GM12878 (cell line): ENCODE data around the gene MOGAT1.
A peak's percentile ranks its signal among the peaks of the same experiment; 100 is the strongest.

Experiments used
- CEBPB ChIP-seq, 2 experiments: fragments of 150-350 bp in 1 of 2; IDR thresholded peaks; 2 replicates each; pipeline ENCODE4 v1.6.1; 2012 to 2014; ENCODE audit warnings: low read depth in 2 of 2, low read length in 2 of 2, borderline replicate concordance in 1 of 2, inconsistent platforms in 1 of 2
- EP300 ChIP-seq, 2 experiments: fragments of 150-350 bp in 1 of 2; IDR thresholded peaks; 2 replicates each; pipeline ENCODE4 v1.6.1; 2011 to 2012; ENCODE audit warnings: low read depth in 2 of 2, low read length in 2 of 2, borderline replicate concordance in 1 of 2, improper control_type of control experiment in 1 of 2, inconsistent platforms in 1 of 2; ENCODE audit not compliant: control insufficient read depth in 1 of 2
- POLR2AphosphoS5 ChIP-seq: IDR thresholded peaks from 2 replicates; pipeline ENCODE4 v1.6.1; 2011; ENCODE audit warnings: mild to moderate bottlenecking, low read length, inconsistent platforms
- RUNX3 ChIP-seq: IDR thresholded peaks from 2 replicates; pipeline ENCODE4 v1.6.1; 2012; ENCODE audit warnings: low read length, inconsistent platforms
- SP1 ChIP-seq: IDR thresholded peaks from one replicate; pipeline ENCODE4 v1.6.1; 2011; ENCODE audit warnings: low read depth, low read length
- TAF1 ChIP-seq: IDR thresholded peaks from 2 replicates; pipeline ENCODE4 v1.6.1; 2011; ENCODE audit warnings: mild to moderate bottlenecking, low read depth, low read length, borderline replicate concordance

DNA sequence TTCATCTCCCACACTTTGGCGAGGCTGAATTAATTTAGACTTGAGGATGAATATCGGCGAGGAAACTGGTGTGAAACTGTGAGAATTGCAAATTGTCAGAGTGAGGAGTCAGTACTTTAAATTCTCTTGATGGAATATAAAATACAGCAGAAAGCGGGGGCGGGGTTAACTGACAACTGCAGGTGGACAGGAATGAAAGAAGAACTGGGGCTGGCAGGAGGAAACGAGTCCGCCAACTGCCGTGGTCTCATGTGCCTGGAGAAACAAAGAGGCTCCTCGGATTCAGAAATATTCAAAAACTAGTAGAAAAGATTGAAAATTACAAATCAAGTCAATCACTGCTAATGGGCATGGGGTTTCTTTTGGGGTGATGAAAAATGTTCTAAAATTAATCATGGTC is 44.3 kb downstream of the MOGAT1 start:
- no peak for TF ChIP-seq TAF1
- TF ChIP-seq POLR2AphosphoS5, result no peak
- no peak for TF ChIP-seq EP300 (IDR thresholded peaks at IDR 0.05; ENCODE audit: borderline replicate concordance in 1 of 2, control insufficient read depth in 1 of 2, low read depth in 2 of 2, low read length in 2 of 2)
- no peak for TF ChIP-seq SP1
- TF ChIP-seq RUNX3, result peak; percentile 3; the same call in 1 of the 2 replicates
- no peak for TF ChIP-seq CEBPB (IDR thresholded peaks at IDR 0.05; ENCODE audit: borderline replicate concordance in 1 of 2, low read depth in 2 of 2, low read length in 2 of 2)
